Omental fat pad (tissue), 4 donors: Measurements from ENCODE around the gene OR4P4. TPM values are rescaled to one million over a fixed set of nuclear protein-coding genes. Genes with fewer than 3 reads are reported as not detected.

ENCODE experiments used
- ATAC-seq: fragments of 150-250 bp; one replicate; pipeline ENCODE4 v1.9.1; 2016; ENCODE audit warnings: mild to moderate bottlenecking, moderate library complexity; ENCODE audit not compliant: low FRiP score
- DNase-seq: peaks from one replicate; pipeline ENCODE4 v3.0.0-alpha.2; 2019; ENCODE audit warnings: low spot score
- CTCF ChIP-seq, 3 donors: fragments of 450-650 bp; IDR thresholded peaks; one replicate each; pipeline ENCODE4 v1.5.1; 2016 to 2017; ENCODE audit warnings: antibody characterized with exemption in 3 of 3, mild to moderate bottlenecking in 3 of 3, moderate library complexity in 2 of 3
- total RNA-seq, 4 donors: library from RNA; depleted of rRNA; stranded (reverse); fragments of >200 nt; gene quantifications; one replicate each; pipeline ENCODE4 v1.1.0, GENCODE V29; 2016

OR4P4 gene
- total RNA-seq, 4 donors from 2014 or later = not detected

DNA sequence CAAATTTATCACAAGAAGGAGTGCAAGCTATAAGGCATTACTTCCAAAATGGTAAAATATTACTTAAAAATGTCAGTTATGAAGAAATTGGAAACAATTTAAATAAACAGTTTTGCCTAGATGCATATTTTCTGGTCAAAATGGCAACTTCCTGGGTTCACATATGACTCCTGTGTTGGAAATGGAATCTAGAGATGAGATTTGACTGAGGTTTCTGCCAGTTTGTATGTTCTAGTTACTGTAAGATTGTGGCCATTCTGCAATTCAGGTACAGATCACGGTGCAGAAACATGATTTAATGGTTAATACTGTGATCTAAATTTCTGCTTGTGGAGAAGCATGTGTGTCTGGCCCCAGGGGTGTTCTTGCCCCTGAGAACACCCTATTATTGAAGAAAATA is 23.7 kb downstream of the OR4P4 start:
- DNase-seq (no peak), ATAC-seq (no peak)
- no peak for TF ChIP-seq CTCF (IDR thresholded peaks at IDR 0.05)

GRCh38 chr11:55661901-55662300 is 27.0 kb downstream of the OR4P4 start, which contains the start of gene OR4C6:
Gene OR4C6, plus strand, starts transcription at chr11:55662201. Its CDS starts 2,966 bp downstream, at chr11:55665167.
- ATAC-seq (no peak), DNase-seq (no peak)
- no peak for TF ChIP-seq CTCF (IDR thresholded peaks at IDR 0.05)

DNA sequence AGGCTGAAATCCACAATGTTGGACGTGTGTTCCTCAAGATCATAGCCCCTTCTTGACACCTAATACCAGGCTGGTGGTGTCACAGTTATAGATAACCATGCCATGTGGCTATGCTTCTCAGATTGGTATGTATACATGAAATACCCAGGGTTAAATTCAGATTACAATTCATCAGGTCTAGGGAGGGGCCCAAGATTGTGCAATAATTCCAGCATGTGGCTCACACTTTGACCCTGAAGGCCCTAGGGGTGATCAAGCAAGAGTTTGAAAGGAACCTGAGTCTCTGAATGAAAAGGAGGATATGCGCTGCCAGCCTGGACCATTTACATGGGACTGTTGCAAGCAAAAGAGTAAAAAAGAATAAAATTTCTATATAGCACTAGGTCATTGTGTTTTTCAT is 34.5 kb downstream of the OR4P4 start:
- DNase-seq = no peak
- ATAC-seq = no peak
- TF ChIP-seq CTCF (IDR thresholded peaks at IDR 0.05) = no peak

- TF ChIP-seq CTCF (IDR thresholded peaks at IDR 0.05) = no peak
- DNase-seq (no peak), ATAC-seq (no peak)
These were observed 38.9 kb downstream of the OR4P4 start for GRCh38 chr11:55673860-55674259.

Other genes with a start within 250 kb of the OR4P4 start
- gene OR4C15, start 80.6 kb upstream of the OR4P4 start, total RNA-seq = not detected
- gene OR4C16, start 63.0 kb upstream of the OR4P4 start, total RNA-seq = not detected
- not detected for gene OR4C11, start 27.5 kb upstream of the OR4P4 start, total RNA-seq
- gene OR4S2, start 13.2 kb downstream of the OR4P4 start, total RNA-seq = not detected
- gene OR4C6, start 27.1 kb downstream of the OR4P4 start, total RNA-seq = not detected
- gene OR5D13, start 138.3 kb downstream of the OR4P4 start, total RNA-seq = not detected
- not detected for gene OR5D14, start 160.4 kb downstream of the OR4P4 start, total RNA-seq
- gene OR5L1, start 176.3 kb downstream of the OR4P4 start, total RNA-seq = not detected
- not detected for gene OR5D18, start 184.5 kb downstream of the OR4P4 start, total RNA-seq
- gene OR5L2, start 192.1 kb downstream of the OR4P4 start, total RNA-seq = not detected
- gene OR5D16, start 203.6 kb downstream of the OR4P4 start, total RNA-seq = not detected
- not detected for gene TRIM51, start 248.2 kb downstream of the OR4P4 start, total RNA-seq